Activated naive CD8-positive, alpha-beta T cell treated with anti-CD3 and anti-CD28 coated beads, Interleukin-2, amount 50 U/mL, for 16 hours (primary cell): ENCODE results near the gene DOP1B.
"Not testable (repeated sequence)": the region's sequence is repeated elsewhere in the genome, so short reads cannot be mapped to it uniquely, and the experiment has no call there.

Experiments used
- DNase-seq: peaks from one replicate; pipeline ENCODE4 v3.0.0-alpha.2; 2020; ENCODE audit warnings: low read depth, low spot score

The DOP1B gene

GRCh38 chr21:36156815-36157670 is at the start of gene DOP1B:
DOP1B (plus strand) TSS chr21:36156824; CDS start chr21:36164734, 7,910 bp downstream.
- DNase-seq: no peak

GRCh38 chr21:36109868-36110267 is 46.8 kb upstream of the DOP1B start:
- DNase-seq: no peak

GRCh38 chr21:36111238-36111637 is 45.4 kb upstream of the DOP1B start:
- DNase-seq: no peak

GRCh38 chr21:36113647-36114428 is 42.8 kb upstream of the DOP1B start:
- DNase-seq: no peak

- DNase-seq: no peak
Measured at GRCh38 chr21:36115138-36115730, 41.4 kb upstream of the DOP1B start.

GRCh38 chr21:36117286-36117741 is 39.3 kb upstream of the DOP1B start:
- no peak for DNase-seq

GRCh38 chr21:36120304-36120888 is 36.2 kb upstream of the DOP1B start:
- DNase-seq: no peak

GRCh38 chr21:36122977-36123376 is 33.6 kb upstream of the DOP1B start:
- DNase-seq: no peak

GRCh38 chr21:36124395-36124794 is 32.2 kb upstream of the DOP1B start:
- no peak for DNase-seq

GRCh38 chr21:36125512-36126207 is 31.0 kb upstream of the DOP1B start:
- DNase-seq: no peak

GRCh38 chr21:36126208-36126565 is 30.4 kb upstream of the DOP1B start:
- DNase-seq: no peak

GRCh38 chr21:36126621-36127110 is 30.0 kb upstream of the DOP1B start:
- no peak for DNase-seq

GRCh38 chr21:36127250-36127904 is 29.2 kb upstream of the DOP1B start:
- no peak for DNase-seq

GRCh38 chr21:36127977-36128376 is 28.6 kb upstream of the DOP1B start:
- DNase-seq: no peak

GRCh38 chr21:36129219-36129618 is 27.4 kb upstream of the DOP1B start:
- no peak for DNase-seq

- not testable (repeated sequence) for DNase-seq
Measured at GRCh38 chr21:36130414-36130762, 26.2 kb upstream of the DOP1B start.

GRCh38 chr21:36130839-36131238 is 25.8 kb upstream of the DOP1B start:
- DNase-seq: not testable (repeated sequence)

- DNase-seq: no peak
Measured at GRCh38 chr21:36132696-36133095, 23.9 kb upstream of the DOP1B start.

GRCh38 chr21:36134803-36135390 is 21.7 kb upstream of the DOP1B start, which contains the start of gene CBR3:
CBR3 (plus strand) TSS chr21:36135079; CDS start chr21:36135193, 114 bp downstream.
- no peak for DNase-seq
